ENCODE results near the gene IPO5. TPM values are rescaled to one million over a fixed set of nuclear protein-coding genes. Genes with fewer than 3 reads are reported as not detected.

IPO5 gene
- total RNA-seq, 1 experiment from 2014 or later, result 342 TPM

GRCh38 chr13:97932036-97932435 is 21.4 kb upstream of the IPO5 start:
- no peaks in the 10 kb centered on the region for H3K27me3 Mint-ChIP-seq (ENCODE audit: low read depth)
- no peak overlapping the region for H4K91ac ChIP-seq (ENCODE audit: insufficient read length, low read depth, low read length)
- no peaks in the 10 kb centered on the region for H3K79me2 ChIP-seq (ENCODE audit: insufficient read depth, low read length)
- no peak overlapping the region for H3K56ac ChIP-seq (ENCODE audit: insufficient read length, low read depth, low read length)
- H3K23ac ChIP-seq (ENCODE audit: insufficient read length, low read depth, low read length), result no peak overlapping the region
- 0 out of 7 replicates have a peak, but pooled peaks cover 0 to 2% (median 0%) of the 10 kb centered on the region in 3 experiments for H3K36me3 Mint-ChIP-seq (ENCODE audit: insufficient read depth in 1 of 3, low read depth in 3 of 3)
- no peak overlapping the region for H2BK12ac ChIP-seq (ENCODE audit: insufficient read length, low read depth, low read length)
- no peak overlapping the region for H3K4ac ChIP-seq (ENCODE audit: low read depth, low read length)
- no peak overlapping the region for H3K18ac ChIP-seq (ENCODE audit: insufficient read length, low read depth, low read length)
- no CpG with 5 or more reads among the region's 5 CpGs for WGBS (ENCODE audit: extremely low coverage, insufficient read length, low lambda C conversion rate)
- no peaks in the 10 kb centered on the region for H3K79me1 ChIP-seq (ENCODE audit: insufficient read depth, low read depth, low read length, poor library complexity, severe bottlenecking)
- no peak overlapping the region for H2AK5ac ChIP-seq (ENCODE audit: insufficient read length, low read length)
- no peak overlapping the region for H3T11ph ChIP-seq (ENCODE audit: low read length)
- H3K27ac Mint-ChIP-seq, result no peak overlapping the region
- H3K27ac ChIP-seq (ENCODE audit: insufficient read length, low read depth, low read length), result no peak overlapping the region
- H4K8ac ChIP-seq (replicated peaks; ENCODE audit: insufficient read length, low read depth, low read length), result no peak overlapping the region
- no peak overlapping the region for H2AFZ ChIP-seq (ENCODE audit: low read length)
- no peak overlapping the region for H3K9ac ChIP-seq (ENCODE audit: extremely low read depth, insufficient read length, low read length)
- no peak overlapping the region for H3K14ac ChIP-seq (ENCODE audit: insufficient read depth, low read length)
- no peaks in the 10 kb centered on the region for H3K23me2 ChIP-seq (ENCODE audit: insufficient read length, low read depth, low read length, poor library complexity, severe bottlenecking)
- H2BK15ac ChIP-seq (ENCODE audit: low read depth, low read length), result no peak overlapping the region
- H3K9me3 Mint-ChIP-seq, result no peaks in the 10 kb centered on the region
- no peak overlapping the region for H3K4me2 ChIP-seq (ENCODE audit: insufficient read depth, insufficient read length, low read length)
- H3K9me3 ChIP-seq (ENCODE audit: control insufficient read depth, low read depth, low read length), result no peaks in the 10 kb centered on the region
- H2BK120ac ChIP-seq (ENCODE audit: low read depth, low read length, poor library complexity, severe bottlenecking), result no peak overlapping the region
- no peak overlapping the region for H4K5ac ChIP-seq (ENCODE audit: insufficient read length, low read depth, low read length)
- H4K20me1 ChIP-seq (ENCODE audit: control insufficient read depth, insufficient read depth, insufficient read length), result no peaks in the 10 kb centered on the region
- H2BK5ac ChIP-seq (ENCODE audit: insufficient read length, low read length), result no peak overlapping the region
- no peak for DNase-seq
- TF ChIP-seq, protein P1, sequence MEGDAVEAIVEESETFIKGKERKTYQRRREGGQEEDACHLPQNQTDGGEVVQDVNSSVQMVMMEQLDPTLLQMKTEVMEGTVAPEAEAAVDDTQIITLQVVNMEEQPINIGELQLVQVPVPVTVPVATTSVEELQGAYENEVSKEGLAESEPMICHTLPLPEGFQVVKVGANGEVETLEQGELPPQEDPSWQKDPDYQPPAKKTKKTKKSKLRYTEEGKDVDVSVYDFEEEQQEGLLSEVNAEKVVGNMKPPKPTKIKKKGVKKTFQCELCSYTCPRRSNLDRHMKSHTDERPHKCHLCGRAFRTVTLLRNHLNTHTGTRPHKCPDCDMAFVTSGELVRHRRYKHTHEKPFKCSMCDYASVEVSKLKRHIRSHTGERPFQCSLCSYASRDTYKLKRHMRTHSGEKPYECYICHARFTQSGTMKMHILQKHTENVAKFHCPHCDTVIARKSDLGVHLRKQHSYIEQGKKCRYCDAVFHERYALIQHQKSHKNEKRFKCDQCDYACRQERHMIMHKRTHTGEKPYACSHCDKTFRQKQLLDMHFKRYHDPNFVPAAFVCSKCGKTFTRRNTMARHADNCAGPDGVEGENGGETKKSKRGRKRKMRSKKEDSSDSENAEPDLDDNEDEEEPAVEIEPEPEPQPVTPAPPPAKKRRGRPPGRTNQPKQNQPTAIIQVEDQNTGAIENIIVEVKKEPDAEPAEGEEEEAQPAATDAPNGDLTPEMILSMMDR (conservative IDR thresholded peaks at IDR 0.05), result no peak
- H2BK20ac ChIP-seq (ENCODE audit: low read depth, low read length, poor library complexity, severe bottlenecking), result no peak overlapping the region
- no peaks in the 10 kb centered on the region for H3K4me1 ChIP-seq (ENCODE audit: insufficient read depth, low read length)
- no peaks in the 10 kb centered on the region for H3K27me3 ChIP-seq (ENCODE audit: insufficient read depth, low read length)
- peaks cover 15% of the 10 kb centered on the region in 2 experiments for H3K4me1 Mint-ChIP-seq
- H3K4me3 Mint-ChIP-seq, result no peak overlapping the region

All from H9 (cell line).